H1 (cell line): ENCODE measurements around the gene TAAR8. TPM values are rescaled to one million over a fixed set of nuclear protein-coding genes. Genes with fewer than 3 reads are reported as not detected.

Experiments used
- EGR1 ChIP-seq: IDR thresholded peaks from 2 replicates; pipeline ENCODE4 v1.6.1; 2011; ENCODE audit warnings: low read depth, low read length, borderline replicate concordance
- GTF2F1 ChIP-seq: IDR thresholded peaks from 2 replicates; pipeline ENCODE4 v1.6.1; 2012; ENCODE audit warnings: low read depth, low read length, improper control_type of control experiment, borderline replicate concordance
- RBBP5 ChIP-seq: IDR thresholded peaks from 2 replicates; pipeline ENCODE4 v1.7.1; 2012; ENCODE audit warnings: low read depth, mild to moderate bottlenecking, inconsistent platforms, low read length, moderate library complexity, borderline replicate concordance
- polyA plus RNA-seq, 7 experiments: library from polyadenylated mRNA; depleted of rRNA in 3 of 7; stranded (reverse) in 5 of 7; unstranded in 2 of 7; fragments of >200 nt in 5 of 7; fragments of 200-250 nt in 2 of 7; gene quantifications; 1 replicate in 5 of 7; 2 replicates in 1 of 7; 4 replicates in 1 of 7; pipeline versions ENCODE4 v1.2.1 to v1.2.3, GENCODE V29; 2011 to 2013; ENCODE audit warnings: missing spikeins in 2 of 7, mixed read lengths in 2 of 7
- total RNA-seq: library from RNA; stranded (reverse); fragmentation: NEBNext Ultra II Directional; extraction: Animal tissue kit (Norgen Biotek cat#: 25700); gene quantifications from 2 replicates; pipeline ENCODE4 v1.2.1, GENCODE V29; 2021
- TF ChIP-seq, protein P1 (sequence below): fragments of 300-600 bp; sonication (generic); IDR thresholded peaks from 2 replicates; pipeline ENCODE4 v1.7.1; 2012; ENCODE audit warnings: low read length, moderate library complexity, mild to moderate bottlenecking, inconsistent platforms; ENCODE audit not compliant: insufficient replicate concordance

TAAR8 gene
- total and polyA plus RNA-seq, 2 of the 8 experiments (the other 6 are each of a cell fraction or from before 2014, with no cell fraction given): not detected

DNA sequence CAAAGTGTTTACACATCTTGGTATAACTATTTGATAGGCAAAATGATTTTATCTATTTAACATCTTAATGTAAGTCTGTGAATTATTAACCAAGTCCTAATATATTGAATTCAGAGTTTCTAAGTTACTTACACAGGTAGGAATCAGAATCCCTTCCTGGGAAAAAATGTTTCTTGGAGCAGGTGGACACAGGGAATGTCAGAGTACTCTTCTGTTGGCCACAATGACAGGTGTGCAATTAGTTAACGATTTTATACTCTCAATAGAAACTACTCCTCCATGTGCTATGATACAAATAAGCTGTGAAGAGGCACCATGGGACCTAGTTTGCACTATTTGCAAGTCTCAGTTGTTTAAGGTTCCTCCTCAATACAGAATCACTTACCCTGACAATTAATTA lies 37.9 kb downstream of the TAAR8 start (continued):
- TF ChIP-seq, protein P1, sequence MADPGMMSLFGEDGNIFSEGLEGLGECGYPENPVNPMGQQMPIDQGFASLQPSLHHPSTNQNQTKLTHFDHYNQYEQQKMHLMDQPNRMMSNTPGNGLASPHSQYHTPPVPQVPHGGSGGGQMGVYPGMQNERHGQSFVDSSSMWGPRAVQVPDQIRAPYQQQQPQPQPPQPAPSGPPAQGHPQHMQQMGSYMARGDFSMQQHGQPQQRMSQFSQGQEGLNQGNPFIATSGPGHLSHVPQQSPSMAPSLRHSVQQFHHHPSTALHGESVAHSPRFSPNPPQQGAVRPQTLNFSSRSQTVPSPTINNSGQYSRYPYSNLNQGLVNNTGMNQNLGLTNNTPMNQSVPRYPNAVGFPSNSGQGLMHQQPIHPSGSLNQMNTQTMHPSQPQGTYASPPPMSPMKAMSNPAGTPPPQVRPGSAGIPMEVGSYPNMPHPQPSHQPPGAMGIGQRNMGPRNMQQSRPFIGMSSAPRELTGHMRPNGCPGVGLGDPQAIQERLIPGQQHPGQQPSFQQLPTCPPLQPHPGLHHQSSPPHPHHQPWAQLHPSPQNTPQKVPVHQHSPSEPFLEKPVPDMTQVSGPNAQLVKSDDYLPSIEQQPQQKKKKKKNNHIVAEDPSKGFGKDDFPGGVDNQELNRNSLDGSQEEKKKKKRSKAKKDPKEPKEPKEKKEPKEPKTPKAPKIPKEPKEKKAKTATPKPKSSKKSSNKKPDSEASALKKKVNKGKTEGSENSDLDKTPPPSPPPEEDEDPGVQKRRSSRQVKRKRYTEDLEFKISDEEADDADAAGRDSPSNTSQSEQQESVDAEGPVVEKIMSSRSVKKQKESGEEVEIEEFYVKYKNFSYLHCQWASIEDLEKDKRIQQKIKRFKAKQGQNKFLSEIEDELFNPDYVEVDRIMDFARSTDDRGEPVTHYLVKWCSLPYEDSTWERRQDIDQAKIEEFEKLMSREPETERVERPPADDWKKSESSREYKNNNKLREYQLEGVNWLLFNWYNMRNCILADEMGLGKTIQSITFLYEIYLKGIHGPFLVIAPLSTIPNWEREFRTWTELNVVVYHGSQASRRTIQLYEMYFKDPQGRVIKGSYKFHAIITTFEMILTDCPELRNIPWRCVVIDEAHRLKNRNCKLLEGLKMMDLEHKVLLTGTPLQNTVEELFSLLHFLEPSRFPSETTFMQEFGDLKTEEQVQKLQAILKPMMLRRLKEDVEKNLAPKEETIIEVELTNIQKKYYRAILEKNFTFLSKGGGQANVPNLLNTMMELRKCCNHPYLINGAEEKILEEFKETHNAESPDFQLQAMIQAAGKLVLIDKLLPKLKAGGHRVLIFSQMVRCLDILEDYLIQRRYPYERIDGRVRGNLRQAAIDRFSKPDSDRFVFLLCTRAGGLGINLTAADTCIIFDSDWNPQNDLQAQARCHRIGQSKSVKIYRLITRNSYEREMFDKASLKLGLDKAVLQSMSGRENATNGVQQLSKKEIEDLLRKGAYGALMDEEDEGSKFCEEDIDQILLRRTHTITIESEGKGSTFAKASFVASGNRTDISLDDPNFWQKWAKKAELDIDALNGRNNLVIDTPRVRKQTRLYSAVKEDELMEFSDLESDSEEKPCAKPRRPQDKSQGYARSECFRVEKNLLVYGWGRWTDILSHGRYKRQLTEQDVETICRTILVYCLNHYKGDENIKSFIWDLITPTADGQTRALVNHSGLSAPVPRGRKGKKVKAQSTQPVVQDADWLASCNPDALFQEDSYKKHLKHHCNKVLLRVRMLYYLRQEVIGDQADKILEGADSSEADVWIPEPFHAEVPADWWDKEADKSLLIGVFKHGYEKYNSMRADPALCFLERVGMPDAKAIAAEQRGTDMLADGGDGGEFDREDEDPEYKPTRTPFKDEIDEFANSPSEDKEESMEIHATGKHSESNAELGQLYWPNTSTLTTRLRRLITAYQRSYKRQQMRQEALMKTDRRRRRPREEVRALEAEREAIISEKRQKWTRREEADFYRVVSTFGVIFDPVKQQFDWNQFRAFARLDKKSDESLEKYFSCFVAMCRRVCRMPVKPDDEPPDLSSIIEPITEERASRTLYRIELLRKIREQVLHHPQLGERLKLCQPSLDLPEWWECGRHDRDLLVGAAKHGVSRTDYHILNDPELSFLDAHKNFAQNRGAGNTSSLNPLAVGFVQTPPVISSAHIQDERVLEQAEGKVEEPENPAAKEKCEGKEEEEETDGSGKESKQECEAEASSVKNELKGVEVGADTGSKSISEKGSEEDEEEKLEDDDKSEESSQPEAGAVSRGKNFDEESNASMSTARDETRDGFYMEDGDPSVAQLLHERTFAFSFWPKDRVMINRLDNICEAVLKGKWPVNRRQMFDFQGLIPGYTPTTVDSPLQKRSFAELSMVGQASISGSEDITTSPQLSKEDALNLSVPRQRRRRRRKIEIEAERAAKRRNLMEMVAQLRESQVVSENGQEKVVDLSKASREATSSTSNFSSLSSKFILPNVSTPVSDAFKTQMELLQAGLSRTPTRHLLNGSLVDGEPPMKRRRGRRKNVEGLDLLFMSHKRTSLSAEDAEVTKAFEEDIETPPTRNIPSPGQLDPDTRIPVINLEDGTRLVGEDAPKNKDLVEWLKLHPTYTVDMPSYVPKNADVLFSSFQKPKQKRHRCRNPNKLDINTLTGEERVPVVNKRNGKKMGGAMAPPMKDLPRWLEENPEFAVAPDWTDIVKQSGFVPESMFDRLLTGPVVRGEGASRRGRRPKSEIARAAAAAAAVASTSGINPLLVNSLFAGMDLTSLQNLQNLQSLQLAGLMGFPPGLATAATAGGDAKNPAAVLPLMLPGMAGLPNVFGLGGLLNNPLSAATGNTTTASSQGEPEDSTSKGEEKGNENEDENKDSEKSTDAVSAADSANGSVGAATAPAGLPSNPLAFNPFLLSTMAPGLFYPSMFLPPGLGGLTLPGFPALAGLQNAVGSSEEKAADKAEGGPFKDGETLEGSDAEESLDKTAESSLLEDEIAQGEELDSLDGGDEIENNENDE: no peak
- no peak for TF ChIP-seq EGR1
- TF ChIP-seq GTF2F1: no peak
- TF ChIP-seq RBBP5: no peak
- TF ChIP-seq, all 59 proteins: peak for 0
